HepG2 (cell line): ENCODE measurements around the gene CCDC30. TPM values are rescaled to one million over a fixed set of nuclear protein-coding genes. Genes with fewer than 3 reads are reported as not detected.

Experiments used
- GTF3A ChIP-seq: sonication (generic); formaldehyde crosslinking; conservative IDR thresholded peaks from 2 replicates; pipeline ENCODE4 v1.4.0; 2020; ENCODE audit warnings: mild to moderate bottlenecking, missing genetic modification reagents
- HDAC2 ChIP-seq: sonication (generic); formaldehyde crosslinking; IDR thresholded peaks from 2 replicates; pipeline ENCODE4 v1.4.0; 2020; ENCODE audit warnings: missing genetic modification reagents
- HOXA5 ChIP-seq: sonication (generic); formaldehyde crosslinking; IDR thresholded peaks from 2 replicates; pipeline ENCODE4 v1.4.0; 2020; ENCODE audit warnings: missing genetic modification reagents
- KDM5B ChIP-seq: sonication (generic); formaldehyde crosslinking; IDR thresholded peaks from 2 replicates; pipeline ENCODE4 v1.4.0; 2020; ENCODE audit warnings: missing genetic modification reagents, mild to moderate bottlenecking, borderline replicate concordance
- MAFF ChIP-seq: IDR thresholded peaks from 2 replicates; pipeline ENCODE4 v1.6.1; 2011; ENCODE audit warnings: low read depth, low read length, improper control_type of control experiment
- MTF2 ChIP-seq: sonication (generic); formaldehyde crosslinking; IDR thresholded peaks from 2 replicates; pipeline ENCODE4 v1.5.0; 2020; ENCODE audit warnings: missing genetic modification reagents, borderline replicate concordance
- PLRG1 ChIP-seq: fragments of 450-650 bp; conservative IDR thresholded peaks from 2 replicates; pipeline ENCODE4 v1.6.1; 2016
- SRSF4 ChIP-seq: fragments of 200-400 bp; formaldehyde crosslinking; IDR thresholded peaks from one replicate; pipeline ENCODE4 v1.6.1; 2018; ENCODE audit warnings: mild to moderate bottlenecking, low read depth, low read length, moderate library complexity; ENCODE audit not compliant: poor library complexity, severe bottlenecking
- SSRP1 ChIP-seq: IDR thresholded peaks from 2 replicates; pipeline ENCODE4 v1.6.1; 2016; ENCODE audit warnings: control low read depth
- STAT5B ChIP-seq: sonication (generic); formaldehyde crosslinking; IDR thresholded peaks from 2 replicates; pipeline ENCODE4 v1.4.0; 2020; ENCODE audit warnings: missing genetic modification reagents
- ZC3H4 ChIP-seq: sonication (generic); formaldehyde crosslinking; IDR thresholded peaks from 2 replicates; pipeline ENCODE4 v1.4.0; 2020; ENCODE audit warnings: missing genetic modification reagents, borderline replicate concordance
- ZNF33B ChIP-seq: sonication (generic); formaldehyde crosslinking; IDR thresholded peaks from 2 replicates; pipeline ENCODE4 v1.5.1; 2020; ENCODE audit warnings: mild to moderate bottlenecking, missing genetic modification reagents
- ZNF556 ChIP-seq: sonication (generic); formaldehyde crosslinking; IDR thresholded peaks from 2 replicates; pipeline ENCODE4 v1.4.0; 2020; ENCODE audit warnings: mild to moderate bottlenecking, missing genetic modification reagents, borderline replicate concordance
- ZNF569 ChIP-seq: sonication (generic); formaldehyde crosslinking; IDR thresholded peaks from 2 replicates; pipeline ENCODE4 v1.5.0; 2020; ENCODE audit warnings: mild to moderate bottlenecking, missing genetic modification reagents, moderate library complexity, borderline replicate concordance
- ZNF703 ChIP-seq: sonication (generic); formaldehyde crosslinking; IDR thresholded peaks from 2 replicates; pipeline ENCODE4 v1.5.1; 2020; ENCODE audit warnings: missing genetic modification reagents, mild to moderate bottlenecking, moderate library complexity, borderline replicate concordance
- ZNF746 ChIP-seq: sonication (generic); formaldehyde crosslinking; IDR thresholded peaks from 2 replicates; pipeline ENCODE4 v1.8.0; 2022; ENCODE audit warnings: mild to moderate bottlenecking, missing genetic modification reagents
- ZSCAN25 ChIP-seq: sonication (generic); formaldehyde crosslinking; IDR thresholded peaks from 2 replicates; pipeline ENCODE4 v1.8.0; 2022; ENCODE audit warnings: mild to moderate bottlenecking, missing genetic modification reagents
- polyA plus RNA-seq, 8 experiments: library from polyadenylated mRNA; depleted of rRNA in 3 of 8; stranded (reverse) in 7 of 8; unstranded in 1 of 8; fragments of >200 nt; fragmentation: Illumina TruSeq in 4 of 8; extraction: Trizol in 4 of 8; gene quantifications; 2 replicates each; pipeline versions ENCODE4 v1.2.1 to v1.2.3, GENCODE V29; 2011 to 2016; ENCODE audit warnings: low read depth in 4 of 8, missing spikeins in 1 of 8, mixed read lengths in 1 of 8; ENCODE audit not compliant: insufficient read depth in 1 of 8
- total RNA-seq, 5 experiments: library from RNA; depleted of rRNA; stranded (reverse); fragments of >200 nt; fragmentation: Illumina TruSeq; extraction: Trizol; gene quantifications; 2 replicates each; pipeline ENCODE4 v1.2.3, GENCODE V29; 2016; ENCODE audit warnings: low read depth in 1 of 5
- TF ChIP-seq, protein P1 (sequence below): sonication (generic); formaldehyde crosslinking; IDR thresholded peaks from 2 replicates; pipeline ENCODE4 v1.5.0; 2020; ENCODE audit warnings: mild to moderate bottlenecking, missing genetic modification reagents
- TF ChIP-seq, protein P2 (sequence below): sonication (generic); formaldehyde crosslinking; IDR thresholded peaks from 2 replicates; pipeline ENCODE4 v1.5.0; 2020; ENCODE audit warnings: missing genetic modification reagents, mild to moderate bottlenecking, borderline replicate concordance
- TF ChIP-seq, protein P3 (sequence below): IDR thresholded peaks from 2 replicates; pipeline ENCODE4 v1.6.1; 2016
- TF ChIP-seq, protein P4 (sequence below): sonication (generic); formaldehyde crosslinking; IDR thresholded peaks from 2 replicates; pipeline ENCODE4 v1.8.0; 2022; ENCODE audit warnings: mild to moderate bottlenecking, missing genetic modification reagents, borderline replicate concordance
- TF ChIP-seq, protein P5 (sequence below): sonication (generic); formaldehyde crosslinking; IDR thresholded peaks from 2 replicates; pipeline ENCODE4 v1.5.1; 2020; ENCODE audit warnings: missing genetic modification reagents, mild to moderate bottlenecking, borderline replicate concordance
- TF ChIP-seq, protein P6 (sequence below): sonication (generic); formaldehyde crosslinking; IDR thresholded peaks from 2 replicates; pipeline ENCODE4 v1.4.0; 2020; ENCODE audit warnings: mild to moderate bottlenecking, missing genetic modification reagents

Gene CCDC30
- total and polyA plus RNA-seq, 2 of the 13 experiments (the other 11 are each of a cell fraction or from before 2014, with no cell fraction given), result 0.25 to 0.77 TPM

DNA sequence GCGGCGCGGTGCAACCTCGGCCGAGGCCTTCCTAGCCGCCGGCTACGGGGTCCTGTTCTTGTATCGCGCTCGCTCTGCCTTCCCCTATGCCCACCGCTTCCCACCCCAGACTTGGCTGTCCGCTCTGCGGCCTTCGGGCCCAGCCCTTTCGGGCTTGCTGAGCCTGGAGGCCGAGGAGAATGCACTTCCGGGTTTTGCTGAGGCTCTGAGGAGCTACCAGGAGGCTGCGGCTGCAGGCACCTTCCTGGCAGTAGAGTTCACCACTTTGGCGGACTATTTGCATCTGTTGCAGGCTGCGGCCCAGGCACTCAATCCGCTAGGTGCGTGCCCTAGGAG lies 6.4 kb upstream of the CCDC30 start (continued):
- TF ChIP-seq, protein P1, sequence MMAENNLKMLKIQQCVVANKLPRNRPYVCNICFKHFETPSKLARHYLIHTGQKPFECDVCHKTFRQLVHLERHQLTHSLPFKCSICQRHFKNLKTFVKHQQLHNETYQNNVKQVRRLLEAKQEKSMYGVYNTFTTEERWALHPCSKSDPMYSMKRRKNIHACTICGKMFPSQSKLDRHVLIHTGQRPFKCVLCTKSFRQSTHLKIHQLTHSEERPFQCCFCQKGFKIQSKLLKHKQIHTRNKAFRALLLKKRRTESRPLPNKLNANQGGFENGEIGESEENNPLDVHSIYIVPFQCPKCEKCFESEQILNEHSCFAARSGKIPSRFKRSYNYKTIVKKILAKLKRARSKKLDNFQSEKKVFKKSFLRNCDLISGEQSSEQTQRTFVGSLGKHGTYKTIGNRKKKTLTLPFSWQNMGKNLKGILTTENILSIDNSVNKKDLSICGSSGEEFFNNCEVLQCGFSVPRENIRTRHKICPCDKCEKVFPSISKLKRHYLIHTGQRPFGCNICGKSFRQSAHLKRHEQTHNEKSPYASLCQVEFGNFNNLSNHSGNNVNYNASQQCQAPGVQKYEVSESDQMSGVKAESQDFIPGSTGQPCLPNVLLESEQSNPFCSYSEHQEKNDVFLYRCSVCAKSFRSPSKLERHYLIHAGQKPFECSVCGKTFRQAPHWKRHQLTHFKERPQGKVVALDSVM, result no peak; the same call in 1 of the 2 replicates
- TF ChIP-seq, protein P2, sequence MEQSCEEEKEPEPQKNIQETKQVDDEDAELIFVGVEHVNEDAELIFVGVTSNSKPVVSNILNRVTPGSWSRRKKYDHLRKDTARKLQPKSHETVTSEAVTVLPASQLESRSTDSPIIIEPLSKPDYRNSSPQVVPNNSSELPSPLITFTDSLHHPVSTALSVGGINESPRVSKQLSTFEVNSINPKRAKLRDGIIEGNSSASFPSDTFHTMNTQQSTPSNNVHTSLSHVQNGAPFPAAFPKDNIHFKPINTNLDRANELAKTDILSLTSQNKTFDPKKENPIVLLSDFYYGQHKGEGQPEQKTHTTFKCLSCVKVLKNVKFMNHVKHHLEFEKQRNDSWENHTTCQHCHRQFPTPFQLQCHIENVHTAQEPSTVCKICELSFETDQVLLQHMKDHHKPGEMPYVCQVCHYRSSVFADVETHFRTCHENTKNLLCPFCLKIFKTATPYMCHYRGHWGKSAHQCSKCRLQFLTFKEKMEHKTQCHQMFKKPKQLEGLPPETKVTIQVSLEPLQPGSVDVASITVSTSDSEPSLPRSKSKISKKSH (CRISPR knock-in tag), result no peak
- TF ChIP-seq HDAC2 (CRISPR knock-in tag), result no peak
- TF ChIP-seq KDM5B (CRISPR knock-in tag), result no peak
- TF ChIP-seq STAT5B (CRISPR knock-in tag), result no peak
- TF ChIP-seq ZNF703, result no peak
- TF ChIP-seq, protein P3, sequence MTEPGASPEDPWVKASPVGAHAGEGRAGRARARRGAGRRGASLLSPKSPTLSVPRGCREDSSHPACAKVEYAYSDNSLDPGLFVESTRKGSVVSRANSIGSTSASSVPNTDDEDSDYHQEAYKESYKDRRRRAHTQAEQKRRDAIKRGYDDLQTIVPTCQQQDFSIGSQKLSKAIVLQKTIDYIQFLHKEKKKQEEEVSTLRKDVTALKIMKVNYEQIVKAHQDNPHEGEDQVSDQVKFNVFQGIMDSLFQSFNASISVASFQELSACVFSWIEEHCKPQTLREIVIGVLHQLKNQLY (CRISPR knock-in tag), result no peak
- TF ChIP-seq MTF2 (CRISPR knock-in tag), result no peak
- no peak for TF ChIP-seq GTF3A (CRISPR knock-in tag)
- TF ChIP-seq, protein P4, sequence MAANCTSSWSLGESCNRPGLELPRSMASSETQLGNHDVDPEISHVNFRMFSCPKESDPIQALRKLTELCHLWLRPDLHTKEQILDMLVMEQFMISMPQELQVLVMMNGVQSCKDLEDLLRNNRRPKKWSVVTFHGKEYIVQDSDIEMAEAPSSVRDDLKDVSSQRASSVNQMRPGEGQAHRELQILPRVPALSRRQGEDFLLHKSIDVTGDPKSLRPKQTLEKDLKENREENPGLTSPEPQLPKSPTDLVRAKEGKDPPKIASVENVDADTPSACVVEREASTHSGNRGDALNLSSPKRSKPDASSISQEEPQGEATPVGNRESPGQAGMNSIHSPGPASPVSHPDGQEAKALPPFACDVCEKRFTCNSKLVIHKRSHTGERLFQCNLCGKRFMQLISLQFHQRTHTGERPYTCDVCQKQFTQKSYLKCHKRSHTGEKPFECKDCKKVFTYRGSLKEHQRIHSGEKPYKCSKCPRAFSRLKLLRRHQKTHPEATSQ, result no peak
- TF ChIP-seq ZNF556, result no peak
- no peak for TF ChIP-seq ZNF746 (CRISPR knock-in tag)
- TF ChIP-seq PLRG1, result no peak
- TF ChIP-seq, protein P5, sequence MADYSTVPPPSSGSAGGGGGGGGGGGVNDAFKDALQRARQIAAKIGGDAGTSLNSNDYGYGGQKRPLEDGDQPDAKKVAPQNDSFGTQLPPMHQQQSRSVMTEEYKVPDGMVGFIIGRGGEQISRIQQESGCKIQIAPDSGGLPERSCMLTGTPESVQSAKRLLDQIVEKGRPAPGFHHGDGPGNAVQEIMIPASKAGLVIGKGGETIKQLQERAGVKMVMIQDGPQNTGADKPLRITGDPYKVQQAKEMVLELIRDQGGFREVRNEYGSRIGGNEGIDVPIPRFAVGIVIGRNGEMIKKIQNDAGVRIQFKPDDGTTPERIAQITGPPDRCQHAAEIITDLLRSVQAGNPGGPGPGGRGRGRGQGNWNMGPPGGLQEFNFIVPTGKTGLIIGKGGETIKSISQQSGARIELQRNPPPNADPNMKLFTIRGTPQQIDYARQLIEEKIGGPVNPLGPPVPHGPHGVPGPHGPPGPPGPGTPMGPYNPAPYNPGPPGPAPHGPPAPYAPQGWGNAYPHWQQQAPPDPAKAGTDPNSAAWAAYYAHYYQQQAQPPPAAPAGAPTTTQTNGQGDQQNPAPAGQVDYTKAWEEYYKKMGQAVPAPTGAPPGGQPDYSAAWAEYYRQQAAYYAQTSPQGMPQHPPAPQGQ (CRISPR knock-in tag), result no peak
- no peak for TF ChIP-seq ZNF569 (CRISPR knock-in tag)
- TF ChIP-seq MAFF, result no peak
- no peak for TF ChIP-seq ZSCAN25 (CRISPR knock-in tag)
- TF ChIP-seq ZC3H4 (CRISPR knock-in tag), result 0 out of 2 replicates have a peak, but pooled peaks have one; percentile 24
- TF ChIP-seq, protein P6, sequence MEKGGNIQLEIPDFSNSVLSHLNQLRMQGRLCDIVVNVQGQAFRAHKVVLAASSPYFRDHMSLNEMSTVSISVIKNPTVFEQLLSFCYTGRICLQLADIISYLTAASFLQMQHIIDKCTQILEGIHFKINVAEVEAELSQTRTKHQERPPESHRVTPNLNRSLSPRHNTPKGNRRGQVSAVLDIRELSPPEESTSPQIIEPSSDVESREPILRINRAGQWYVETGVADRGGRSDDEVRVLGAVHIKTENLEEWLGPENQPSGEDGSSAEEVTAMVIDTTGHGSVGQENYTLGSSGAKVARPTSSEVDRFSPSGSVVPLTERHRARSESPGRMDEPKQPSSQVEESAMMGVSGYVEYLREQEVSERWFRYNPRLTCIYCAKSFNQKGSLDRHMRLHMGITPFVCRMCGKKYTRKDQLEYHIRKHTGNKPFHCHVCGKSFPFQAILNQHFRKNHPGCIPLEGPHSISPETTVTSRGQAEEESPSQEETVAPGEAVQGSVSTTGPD, result no peak
- TF ChIP-seq SRSF4, result no peak
- TF ChIP-seq HOXA5, result no peak
- TF ChIP-seq SSRP1 (CRISPR knock-in tag), result no peak
- TF ChIP-seq ZNF33B (CRISPR knock-in tag), result no peak
